ENCODE results near the gene LRMDA.

- TF ChIP-seq CTCF (IDR thresholded peaks at IDR 0.05; ENCODE audit: borderline replicate concordance, extremely low read depth, low read length, poor library complexity, severe bottlenecking) (no peak), EZH2 (IDR thresholded peaks at IDR 0.05; ENCODE audit: borderline replicate concordance, low read depth, low read length, severe bottlenecking) (no peak)
Observed at GRCh38 chr10:75547391-75548298, 116.2 kb downstream of the LRMDA start.

All from DND-41 (cell line).